Neural progenitor cell (in vitro differentiated cells): ENCODE results near the gene MED9. TPM values are rescaled to one million over a fixed set of nuclear protein-coding genes. Genes with fewer than 3 reads are reported as not detected.

Experiments
- DNase-seq: peaks from one replicate; pipeline ENCODE4 v3.0.0-alpha.2; 2016; ENCODE audit warnings: low spot score
- H2AFZ ChIP-seq: fragments of 200-600 bp; sonication (generic); replicated peaks from 2 replicates; pipeline ENCODE4 v1.6.1; 2016; ENCODE audit warnings: antibody characterized with exemption
- H3F3A ChIP-seq: fragments of 200-600 bp; sonication (generic); 2 replicates; pipeline ENCODE4 v1.6.1; 2016; ENCODE audit warnings: antibody characterized with exemption, low read depth
- H3K27ac ChIP-seq: fragments of 200-600 bp; sonication (generic); 2 replicates; pipeline ENCODE4 v1.5.1; 2016; ENCODE audit warnings: mild to moderate bottlenecking
- H3K27me3 ChIP-seq: fragments of 200-600 bp; sonication (generic); 2 replicates; pipeline ENCODE4 v1.6.1; 2016; ENCODE audit warnings: mild to moderate bottlenecking, moderate library complexity
- H3K36me3 ChIP-seq: fragments of 200-600 bp; sonication (generic); 2 replicates; pipeline ENCODE4 v1.5.1; 2016
- H3K4me1 ChIP-seq: fragments of 200-600 bp; sonication (generic); 2 replicates; pipeline ENCODE4 v1.6.1; 2016; ENCODE audit warnings: mixed run types
- H3K4me2 ChIP-seq: fragments of 200-600 bp; sonication (generic); 2 replicates; pipeline ENCODE4 v1.6.1; 2016
- H3K4me3 ChIP-seq: fragments of 200-600 bp; sonication (generic); 2 replicates; pipeline ENCODE4 v1.5.1; 2016
- H3K79me2 ChIP-seq: fragments of 200-600 bp; sonication (generic); 2 replicates; pipeline ENCODE4 v1.6.1; 2016; ENCODE audit warnings: low read depth
- H3K9ac ChIP-seq: fragments of 200-600 bp; sonication (generic); 2 replicates; pipeline ENCODE4 v1.6.1; 2016
- H3K9me3 ChIP-seq: fragments of 200-600 bp; sonication (generic); 2 replicates; pipeline ENCODE4 v1.5.1; 2016; ENCODE audit warnings: low read depth
- H4K20me1 ChIP-seq: fragments of 200-600 bp; sonication (generic); 2 replicates; pipeline ENCODE4 v1.6.1; 2016; ENCODE audit warnings: low read depth
- H3K27ac Mint-ChIP-seq: 3 replicates; pipeline ENCODE4 v1.8.0; 2021; ENCODE audit warnings: mixed read lengths
- H3K27me3 Mint-ChIP-seq: 2 replicates; pipeline ENCODE4 v1.8.0; 2022; ENCODE audit warnings: low read depth, mild to moderate bottlenecking, inconsistent platforms, moderate library complexity, mixed read lengths; ENCODE audit not compliant: insufficient read depth
- H3K36me3 Mint-ChIP-seq: 3 replicates; pipeline ENCODE4 v1.8.0; 2021; ENCODE audit warnings: mixed read lengths
- H3K4me1 Mint-ChIP-seq: 3 replicates; pipeline ENCODE4 v1.8.0; 2021; ENCODE audit warnings: mixed read lengths
- H3K4me3 Mint-ChIP-seq: 3 replicates; pipeline ENCODE4 v1.8.0; 2021; ENCODE audit warnings: mild to moderate bottlenecking, moderate library complexity, mixed read lengths
- H3K9me3 Mint-ChIP-seq: 3 replicates; pipeline ENCODE4 v1.8.0; 2020; ENCODE audit warnings: mixed read lengths
- EZH2 ChIP-seq: fragments of 200-600 bp; sonication (generic); IDR thresholded peaks from 2 replicates; pipeline ENCODE4 v1.6.1; 2017; ENCODE audit warnings: antibody characterized with exemption, mild to moderate bottlenecking, moderate library complexity
- EZH2phosphoT487 ChIP-seq: fragments of 200-600 bp; sonication (generic); IDR thresholded peaks from 2 replicates; pipeline ENCODE4 v1.6.1; 2017; ENCODE audit warnings: antibody characterized with exemption
- total RNA-seq: library from RNA; depleted of rRNA; stranded (reverse); fragments of >200 nt; gene quantifications from 2 replicates; pipeline ENCODE4 v1.2.3, GENCODE V29; 2015; ENCODE audit warnings: low replicate concordance
- TF ChIP-seq, protein P1 (sequence below): fragments of 200-600 bp; sonication (generic); IDR thresholded peaks from 2 replicates; pipeline ENCODE4 v1.5.1; 2017; ENCODE audit warnings: antibody characterized with exemption, mild to moderate bottlenecking

Gene MED9
- total RNA-seq, 1 donor from 2014 or later = 15.7 TPM

DNA sequence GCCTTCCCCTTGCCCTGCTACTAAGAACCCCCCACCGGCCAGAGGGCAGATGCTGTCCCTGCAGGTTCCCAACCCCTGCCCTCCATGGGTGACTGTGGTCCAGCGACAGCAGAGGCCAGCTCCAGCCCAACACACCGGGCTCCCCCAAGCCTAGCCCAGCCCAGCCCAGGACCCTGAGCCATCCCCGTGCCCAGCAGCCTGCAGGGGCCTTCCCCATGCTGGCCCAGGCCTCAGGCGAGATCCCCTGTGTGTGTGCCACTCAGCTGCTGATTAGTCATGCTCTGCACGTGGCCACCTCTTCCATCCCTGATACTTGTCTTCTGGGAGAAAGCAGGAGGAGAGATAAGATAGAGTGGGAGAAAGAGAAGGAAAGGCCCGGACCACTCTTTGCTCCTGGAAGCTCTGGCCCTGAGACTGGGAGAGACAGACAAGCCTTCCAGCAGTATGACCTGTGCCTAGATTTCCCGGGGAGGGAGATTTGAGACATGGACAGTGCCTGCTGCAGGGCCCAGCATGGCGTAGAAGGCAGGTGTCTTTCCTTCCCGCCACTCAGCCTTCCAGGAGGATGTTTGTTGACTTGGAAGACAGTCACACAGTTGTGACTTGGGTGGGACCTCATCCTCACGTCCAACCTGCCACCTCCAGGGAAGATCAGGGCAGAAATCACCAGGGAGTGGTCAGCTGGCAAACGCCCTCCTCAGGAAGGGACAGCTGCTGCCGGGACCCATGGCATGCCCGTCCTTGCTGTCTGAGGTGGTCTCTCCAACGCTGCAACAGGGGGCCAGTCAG lies 60.7 kb downstream of the MED9 start:
- no peak overlapping the region for H2AFZ ChIP-seq
- no peaks in the 10 kb centered on the region for H3K9me3 ChIP-seq
- Mint-ChIP-seq H3K4me3 (no peak overlapping the region), H3K4me1 (peaks cover 15% of the 10 kb centered on the region), H3K36me3 (no peaks in the 10 kb centered on the region), H3K9me3 (no peaks in the 10 kb centered on the region), H3K27me3 (no peaks in the 10 kb centered on the region), H3K27ac (no peak overlapping the region)
- no peak overlapping the region for H3K4me3 ChIP-seq
- no peaks in the 10 kb centered on the region for H3K36me3 ChIP-seq
- H3K4me1 ChIP-seq = peaks cover 8% of the 10 kb centered on the region
- H3K27ac ChIP-seq = no peak overlapping the region
- no peaks in the 10 kb centered on the region for H3K79me2 ChIP-seq
- DNase-seq = no peak
- H4K20me1 ChIP-seq = no peaks in the 10 kb centered on the region
- TF ChIP-seq, protein P1, sequence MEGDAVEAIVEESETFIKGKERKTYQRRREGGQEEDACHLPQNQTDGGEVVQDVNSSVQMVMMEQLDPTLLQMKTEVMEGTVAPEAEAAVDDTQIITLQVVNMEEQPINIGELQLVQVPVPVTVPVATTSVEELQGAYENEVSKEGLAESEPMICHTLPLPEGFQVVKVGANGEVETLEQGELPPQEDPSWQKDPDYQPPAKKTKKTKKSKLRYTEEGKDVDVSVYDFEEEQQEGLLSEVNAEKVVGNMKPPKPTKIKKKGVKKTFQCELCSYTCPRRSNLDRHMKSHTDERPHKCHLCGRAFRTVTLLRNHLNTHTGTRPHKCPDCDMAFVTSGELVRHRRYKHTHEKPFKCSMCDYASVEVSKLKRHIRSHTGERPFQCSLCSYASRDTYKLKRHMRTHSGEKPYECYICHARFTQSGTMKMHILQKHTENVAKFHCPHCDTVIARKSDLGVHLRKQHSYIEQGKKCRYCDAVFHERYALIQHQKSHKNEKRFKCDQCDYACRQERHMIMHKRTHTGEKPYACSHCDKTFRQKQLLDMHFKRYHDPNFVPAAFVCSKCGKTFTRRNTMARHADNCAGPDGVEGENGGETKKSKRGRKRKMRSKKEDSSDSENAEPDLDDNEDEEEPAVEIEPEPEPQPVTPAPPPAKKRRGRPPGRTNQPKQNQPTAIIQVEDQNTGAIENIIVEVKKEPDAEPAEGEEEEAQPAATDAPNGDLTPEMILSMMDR = no peak
- TF ChIP-seq EZH2phosphoT487 = no peak
- H3F3A ChIP-seq = no peaks in the 10 kb centered on the region
- H3K9ac ChIP-seq = no peak overlapping the region
- no peaks in the 10 kb centered on the region for H3K27me3 ChIP-seq
- no peak overlapping the region for H3K4me2 ChIP-seq

GRCh38 chr17:17538417-17539391 lies 61.9 kb downstream of the MED9 start:
- peaks cover 8% of the 10 kb centered on the region for H3K4me1 ChIP-seq
- no peak overlapping the region for H3K4me3 ChIP-seq
- H3K27me3 ChIP-seq = no peaks in the 10 kb centered on the region
- TF ChIP-seq EZH2phosphoT487 (no peak), EZH2 (no peak)
- TF ChIP-seq, protein P1 = no peak
- Mint-ChIP-seq H3K36me3 (no peaks in the 10 kb centered on the region), H3K9me3 (no peaks in the 10 kb centered on the region), H3K4me1 (peaks cover 15% of the 10 kb centered on the region), H3K27me3 (no peaks in the 10 kb centered on the region), H3K4me3 (no peak overlapping the region), H3K27ac (peak overlapping the region; percentile 21)
- H3K9ac ChIP-seq = no peak overlapping the region
- no peaks in the 10 kb centered on the region for H3F3A ChIP-seq
- no peak overlapping the region for H2AFZ ChIP-seq
- no peak overlapping the region for H3K4me2 ChIP-seq
- H4K20me1 ChIP-seq = no peaks in the 10 kb centered on the region
- DNase-seq = no peak
- no peaks in the 10 kb centered on the region for H3K36me3 ChIP-seq
- H3K27ac ChIP-seq = no peak overlapping the region
- no peaks in the 10 kb centered on the region for H3K9me3 ChIP-seq
- no peaks in the 10 kb centered on the region for H3K79me2 ChIP-seq

DNA sequence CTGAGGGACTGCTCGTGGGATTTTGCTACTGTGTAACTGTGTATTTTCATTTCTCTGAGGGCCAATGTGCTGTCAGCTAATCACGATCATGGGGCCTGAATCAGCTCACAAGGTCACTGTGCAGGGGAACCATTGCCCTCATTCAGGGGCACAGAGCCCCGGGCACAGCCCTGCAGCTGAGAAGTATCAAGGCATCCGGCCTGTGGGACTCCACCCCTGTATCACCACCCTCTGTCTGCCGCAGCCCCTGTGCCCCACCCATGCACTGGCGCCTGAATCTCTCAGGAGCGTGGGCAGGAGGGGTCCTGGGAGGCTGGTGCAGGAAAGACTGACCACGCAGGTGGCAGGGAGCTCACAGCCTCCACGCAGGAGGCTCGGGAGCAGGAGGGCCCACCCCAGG lies 62.8 kb downstream of the MED9 start:
- H3F3A ChIP-seq = no peaks in the 10 kb centered on the region
- no peaks in the 10 kb centered on the region for H3K27me3 ChIP-seq
- peak overlapping the region; percentile 29 for H3K27ac Mint-ChIP-seq
- H3K4me2 ChIP-seq = no peak overlapping the region
- H2AFZ ChIP-seq = no peak overlapping the region
- H3K4me1 ChIP-seq = peaks cover 8% of the 10 kb centered on the region
- no peaks in the 10 kb centered on the region for H3K36me3 ChIP-seq
- H3K79me2 ChIP-seq = no peaks in the 10 kb centered on the region
- H3K27ac ChIP-seq = no peak overlapping the region
- H3K9ac ChIP-seq = no peak overlapping the region
- H3K4me3 ChIP-seq = no peak overlapping the region
- H3K27me3 Mint-ChIP-seq = no peaks in the 10 kb centered on the region
- no peaks in the 10 kb centered on the region for H3K9me3 ChIP-seq
- H3K4me3 Mint-ChIP-seq = no peak overlapping the region
- no peaks in the 10 kb centered on the region for H3K9me3 Mint-ChIP-seq
- no peaks in the 10 kb centered on the region for H3K36me3 Mint-ChIP-seq
- H3K4me1 Mint-ChIP-seq = peaks cover 15% of the 10 kb centered on the region
- H4K20me1 ChIP-seq = no peaks in the 10 kb centered on the region
- TF ChIP-seq, protein P1 = no peak
- TF ChIP-seq EZH2 (no peak), EZH2phosphoT487 (no peak)
- DNase-seq = no peak
